BLaER1 treated with 17β-estradiol and CSF1 and Interleukin-3, amounts not matched to agents 10 nM and 100 nM (cell line): ENCODE data around the gene DHX15.
"Not testable (repeated sequence)": the region's sequence is repeated elsewhere in the genome, so short reads cannot be mapped to it uniquely, and the experiment has no call there.

Experiments
- H3K27ac ChIP-seq, 11 experiments: shearing (Covaris generic); formaldehyde crosslinking; 2 replicates each; pipeline ENCODE4 v1.8.1; 2022
- H3K27me3 ChIP-seq, 11 experiments: shearing (Covaris generic); formaldehyde crosslinking; 2 replicates each; pipeline ENCODE4 v1.8.1; 2022
- H3K36me3 ChIP-seq, 11 experiments: shearing (Covaris generic); formaldehyde crosslinking; 2 replicates each; pipeline ENCODE4 v1.8.1; 2022
- H3K4me1 ChIP-seq, 10 experiments: shearing (Covaris generic); formaldehyde crosslinking; 2 replicates each; pipeline ENCODE4 v1.8.1; 2022
- H3K4me2 ChIP-seq, 11 experiments: shearing (Covaris generic); formaldehyde crosslinking; 2 replicates each; pipeline ENCODE4 v1.8.1; 2022
- H3K4me3 ChIP-seq, 10 experiments: shearing (Covaris generic); formaldehyde crosslinking; 2 replicates each; pipeline ENCODE4 v1.8.1; 2022
- H3K9ac ChIP-seq, 11 experiments: shearing (Covaris generic); formaldehyde crosslinking; 2 replicates each; pipeline ENCODE4 v1.8.1; 2022
- H3K9me3 ChIP-seq, 11 experiments: shearing (Covaris generic); formaldehyde crosslinking; replicated peaks in 1 of 11; 2 replicates each; pipeline ENCODE4 v1.8.1; 2022
- H4K20me1 ChIP-seq, 11 experiments: shearing (Covaris generic); formaldehyde crosslinking; 2 replicates each; pipeline ENCODE4 v1.8.1; 2022
- Cebpa-rat ChIP-seq, 11 experiments: shearing (Covaris generic); IDR thresholded peaks; 2 replicates each; pipeline ENCODE4 v1.8.1; 2022

The DHX15 gene

GRCh38 chr4:24516926-24517325, 67.4 kb downstream of the DHX15 start:
- TF ChIP-seq Cebpa-rat (IDR thresholded peaks at IDR 0.05) = no peak
- H3K36me3 ChIP-seq = peaks cover 52 to 78% (median 62%) of the 10 kb centered on the region in 11 experiments
- H3K9me3 ChIP-seq = no peaks in the 10 kb centered on the region
- no peak overlapping the region for H3K4me2 ChIP-seq
- H3K9ac ChIP-seq = no peak overlapping the region
- H3K4me3 ChIP-seq = no peak overlapping the region
- H3K27me3 ChIP-seq = no peaks in the 10 kb centered on the region
- peaks cover 21 to 75% (median 53%) of the 10 kb centered on the region in 11 experiments; a peak in 20 of 22 replicates for H4K20me1 ChIP-seq
- peaks cover 0 to 15% (median 0%) of the 10 kb centered on the region in 10 experiments; a peak in 4 of 20 replicates for H3K4me1 ChIP-seq
- no peak overlapping the region for H3K27ac ChIP-seq

- Histone ChIP-seq H3K36me3 (peaks cover 40 to 66% (median 50%) of the 10 kb centered on the region in 11 experiments; a peak in 21 of 22 replicates), H4K20me1 (peaks cover 12 to 67% (median 45%) of the 10 kb centered on the region in 11 experiments; a peak in 20 of 22 replicates), H3K9me3 (no peaks in the 10 kb centered on the region), H3K4me1 (peaks cover 0 to 13% (median 0%) of the 10 kb centered on the region in 10 experiments; a peak in 4 of 20 replicates), H3K4me2 (no peak overlapping the region), H3K27me3 (no peaks in the 10 kb centered on the region), H3K4me3 (no peak overlapping the region), H3K9ac (no peak overlapping the region), H3K27ac (no peak overlapping the region)
- TF ChIP-seq Cebpa-rat (IDR thresholded peaks at IDR 0.05) = no peak
These were observed 68.7 kb downstream of the DHX15 start for GRCh38 chr4:24515698-24516097.

GRCh38 chr4:24514808-24515207, 69.5 kb downstream of the DHX15 start:
- H3K9me3 ChIP-seq = no peaks in the 10 kb centered on the region
- peaks cover 10 to 61% (median 38%) of the 10 kb centered on the region in 11 experiments; a peak in 20 of 22 replicates for H4K20me1 ChIP-seq
- TF ChIP-seq Cebpa-rat (IDR thresholded peaks at IDR 0.05) = no peak
- H3K36me3 ChIP-seq = peaks cover 33 to 57% (median 43%) of the 10 kb centered on the region in 11 experiments; a peak in 21 of 22 replicates
- H3K9ac ChIP-seq = no peak overlapping the region
- peaks cover 0 to 4% (median 0%) of the 10 kb centered on the region in 10 experiments; a peak in 4 of 20 replicates for H3K4me1 ChIP-seq
- no peak overlapping the region for H3K4me2 ChIP-seq
- no peak overlapping the region for H3K4me3 ChIP-seq
- H3K27me3 ChIP-seq = no peaks in the 10 kb centered on the region
- H3K27ac ChIP-seq = no peak overlapping the region

GRCh38 chr4:24513718-24514117, 70.6 kb downstream of the DHX15 start:
- Histone ChIP-seq H3K4me3 (no peak overlapping the region), H3K27me3 (no peaks in the 10 kb centered on the region), H3K9me3 (no peaks in the 10 kb centered on the region), H3K4me2 (no peak overlapping the region), H3K4me1 (no peaks in the 10 kb centered on the region), H4K20me1 (peaks cover 2 to 50% (median 27%) of the 10 kb centered on the region in 11 experiments; a peak in 17 of 22 replicates), H3K9ac (no peak overlapping the region), H3K27ac (no peak overlapping the region), H3K36me3 (peaks cover 22 to 46% (median 32%) of the 10 kb centered on the region in 11 experiments; a peak in 20 of 22 replicates)
- TF ChIP-seq Cebpa-rat (IDR thresholded peaks at IDR 0.05) = no peak

GRCh38 chr4:24511371-24512063, 72.8 kb downstream of the DHX15 start:
- peaks cover 0 to 30% (median 13%) of the 10 kb centered on the region in 11 experiments; a peak in 12 of 22 replicates for H4K20me1 ChIP-seq
- H3K36me3 ChIP-seq = peaks cover 4 to 24% (median 15%) of the 10 kb centered on the region in 11 experiments; a peak in 16 of 22 replicates
- H3K4me3 ChIP-seq = no peak overlapping the region
- no peaks in the 10 kb centered on the region for H3K9me3 ChIP-seq
- no peak overlapping the region for H3K9ac ChIP-seq
- no peaks in the 10 kb centered on the region for H3K27me3 ChIP-seq
- H3K27ac ChIP-seq = no peak overlapping the region
- H3K4me2 ChIP-seq = no peak overlapping the region
- TF ChIP-seq Cebpa-rat (IDR thresholded peaks at IDR 0.05) = no peak
- H3K4me1 ChIP-seq = no peaks in the 10 kb centered on the region

GRCh38 chr4:24510091-24510490, 74.3 kb downstream of the DHX15 start:
- no peaks in the 10 kb centered on the region for H3K9me3 ChIP-seq
- H4K20me1 ChIP-seq = peaks cover 0 to 22% (median 11%) of the 10 kb centered on the region in 11 experiments; a peak in 9 of 22 replicates
- H3K27ac ChIP-seq = no peak overlapping the region
- H3K4me2 ChIP-seq = no peak overlapping the region
- H3K4me1 ChIP-seq = no peaks in the 10 kb centered on the region
- no peak overlapping the region for H3K4me3 ChIP-seq
- no peaks in the 10 kb centered on the region for H3K27me3 ChIP-seq
- TF ChIP-seq Cebpa-rat (IDR thresholded peaks at IDR 0.05) = no peak
- peaks cover 0 to 16% (median 9%) of the 10 kb centered on the region in 11 experiments; a peak in 7 of 22 replicates for H3K36me3 ChIP-seq
- no peak overlapping the region for H3K9ac ChIP-seq

GRCh38 chr4:24508541-24508940, 75.8 kb downstream of the DHX15 start:
- H3K4me2 ChIP-seq = no peak overlapping the region
- no peaks in the 10 kb centered on the region for H3K4me1 ChIP-seq
- no peaks in the 10 kb centered on the region for H3K27me3 ChIP-seq
- no peak overlapping the region for H3K9ac ChIP-seq
- no peak overlapping the region for H3K4me3 ChIP-seq
- H3K27ac ChIP-seq = no peak overlapping the region
- no peaks in the 10 kb centered on the region for H3K9me3 ChIP-seq
- peaks cover 0 to 8% (median 2%) of the 10 kb centered on the region in 11 experiments; a peak in 7 of 22 replicates for H4K20me1 ChIP-seq
- no peak for TF ChIP-seq Cebpa-rat (IDR thresholded peaks at IDR 0.05)
- H3K36me3 ChIP-seq = peaks cover 0 to 3% (median 0%) of the 10 kb centered on the region in 11 experiments; a peak in 3 of 22 replicates

- Histone ChIP-seq H3K9ac (no peak overlapping the region), H3K4me3 (no peak overlapping the region), H3K4me1 (no peaks in the 10 kb centered on the region), H3K9me3 (no peaks in the 10 kb centered on the region), H3K4me2 (no peak overlapping the region), H4K20me1 (peaks cover 0 to 8% (median 0%) of the 10 kb centered on the region in 11 experiments; a peak in 3 of 22 replicates), H3K27me3 (no peaks in the 10 kb centered on the region), H3K36me3 (no peaks in the 10 kb centered on the region), H3K27ac (no peak overlapping the region)
- no peak for TF ChIP-seq Cebpa-rat (IDR thresholded peaks at IDR 0.05)
These were observed 76.9 kb downstream of the DHX15 start for GRCh38 chr4:24507439-24507838.

- not testable (repeated sequence) for H3K4me2 ChIP-seq
These were observed 81.3 kb downstream of the DHX15 start for GRCh38 chr4:24503090-24503489.

More at GRCh38 chr4:24503090-24503489, 81.3 kb downstream of the DHX15 start:
- H3K4me1 ChIP-seq, H4K20me1 ChIP-seq, H3K36me3 ChIP-seq, H3K27me3 ChIP-seq, H3K4me3 ChIP-seq, H3K27ac ChIP-seq, H3K9me3 ChIP-seq, H3K9ac ChIP-seq: not testable (repeated sequence)
